Fibroblast of mammary gland (primary cell): ENCODE data around the gene BRAP.

ENCODE experiments used
- DNase-seq: peaks from one replicate; pipeline ENCODE4 v3.0.0-alpha.2; 2010; ENCODE audit warnings: low read depth
- H3K4me3 ChIP-seq: 2 replicates; pipeline ENCODE4 v1.5.1; 2011; ENCODE audit warnings: low read depth, mild to moderate bottlenecking, low read length, moderate library complexity; ENCODE audit not compliant: control insufficient read depth
- CTCF ChIP-seq: conservative IDR thresholded peaks from 2 replicates; pipeline ENCODE4 v1.5.1; 2011; ENCODE audit warnings: low read depth, low read length, inconsistent platforms; ENCODE audit not compliant: control insufficient read depth, insufficient read depth

BRAP gene

GRCh38 chr12:111715279-111715678 lies 29.5 kb upstream of the BRAP start:
- no peak overlapping the region for H3K4me3 ChIP-seq
- no peak for TF ChIP-seq CTCF
- DNase-seq: no peak

GRCh38 chr12:111706145-111706544 lies 20.4 kb upstream of the BRAP start:
- H3K4me3 ChIP-seq: no peak overlapping the region
- TF ChIP-seq CTCF: no peak
- DNase-seq: no peak

GRCh38 chr12:111705672-111706071 lies 19.9 kb upstream of the BRAP start:
- peak; percentile 17 for DNase-seq
- no peak overlapping the region for H3K4me3 ChIP-seq
- TF ChIP-seq CTCF: no peak

GRCh38 chr12:111699962-111700361 lies 14.2 kb upstream of the BRAP start:
- TF ChIP-seq CTCF: no peak
- DNase-seq: no peak
- no peak overlapping the region for H3K4me3 ChIP-seq

- H3K4me3 ChIP-seq: no peak overlapping the region
- TF ChIP-seq CTCF: no peak
- DNase-seq: no peak
Measured at GRCh38 chr12:111693818-111694217, 8.1 kb upstream of the BRAP start.

- H3K4me3 ChIP-seq: no peak overlapping the region
- TF ChIP-seq CTCF: peak; percentile 24
- DNase-seq: peak; percentile 45
Measured at GRCh38 chr12:111692575-111693210, 6.9 kb upstream of the BRAP start.

- H3K4me3 ChIP-seq: no peak overlapping the region
- no peak for TF ChIP-seq CTCF
- DNase-seq: no peak
Measured at GRCh38 chr12:111691262-111691661, 5.5 kb upstream of the BRAP start.
